OCI-LY3 (cell line): ENCODE data around the gene PDZD7.

ENCODE experiments used
- CTCF ChIP-seq: fragments of 200-600, 300-600 bp; sonication (generic); IDR thresholded peaks from 2 replicates; pipeline ENCODE4 v1.5.1; 2014; ENCODE audit warnings: antibody characterized with exemption, low read length, low read depth
- EZH2phosphoT487 ChIP-seq: fragments of 200-600 bp; shearing (Covaris generic); IDR thresholded peaks from 2 replicates; pipeline ENCODE4 v1.6.1; 2018; ENCODE audit warnings: antibody characterized with exemption, mixed run types, low read depth

DNA sequence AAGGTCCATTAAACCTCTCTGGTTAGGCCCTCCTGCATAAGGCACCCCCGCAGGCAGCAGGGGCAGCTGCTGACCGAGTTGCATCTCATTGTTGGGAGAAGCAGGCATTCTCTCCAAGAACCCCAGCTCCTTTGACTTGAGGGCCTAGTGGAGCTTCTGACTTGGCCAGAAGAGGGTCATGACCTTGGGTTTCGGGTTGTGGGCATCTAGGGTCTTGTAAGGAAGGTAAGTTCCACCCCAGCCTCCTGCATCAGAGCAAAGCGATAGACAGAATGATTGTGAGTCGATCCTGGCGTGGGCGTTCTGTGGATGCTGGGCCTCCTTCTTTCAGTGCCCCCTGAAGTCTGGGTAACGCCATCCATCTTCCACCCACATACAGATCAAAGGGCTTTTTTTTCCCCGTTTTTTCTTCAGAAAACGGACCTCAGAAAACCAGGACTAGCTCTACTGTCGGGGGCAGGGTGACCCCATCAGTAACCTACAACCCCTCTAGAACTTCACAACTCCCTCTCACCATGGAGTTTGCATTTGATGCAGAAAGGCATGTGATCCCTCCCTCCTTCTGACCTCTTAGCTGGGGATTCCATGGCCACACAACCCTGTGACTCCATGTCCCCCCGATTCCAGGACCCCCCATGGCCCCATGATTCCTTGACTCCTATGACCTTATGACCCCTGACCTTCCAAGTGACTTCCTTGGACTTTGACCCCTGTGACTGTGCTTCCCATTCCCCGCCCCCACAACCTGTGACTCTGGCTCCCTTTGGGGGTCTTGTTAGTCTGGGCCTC lies 58.6 kb downstream of the PDZD7 start:
- no peak for TF ChIP-seq EZH2phosphoT487
- TF ChIP-seq CTCF: no peak
